Adrenal gland (tissue), 5 donors: ENCODE data around the gene TMEM255B.

Source experiments
- CTCF ChIP-seq, 6 experiments: fragments of 450-650 bp in 4 of 6; fragments of 200-600 bp in 2 of 6; sonication (generic) in 1 of 6; IDR thresholded peaks; 1 replicate in 5 of 6; 2 replicates in 1 of 6; pipeline versions ENCODE4 v1.5.1 to v1.8.0; 2016 to 2021; ENCODE audit warnings: antibody characterized with exemption in 6 of 6, mild to moderate bottlenecking in 2 of 6, moderate library complexity in 1 of 6
- POLR2A ChIP-seq, 2 donors: fragments of 450-650 bp; IDR thresholded peaks; one replicate each; pipeline ENCODE4 v1.6.1; 2017; ENCODE audit warnings: antibody characterized with exemption in 2 of 2, mild to moderate bottlenecking in 2 of 2, moderate library complexity in 1 of 2
- donor health status: DM: no; HTN: no; CAD: no.

- no peak for TF ChIP-seq CTCF (IDR thresholded peaks at IDR 0.05)
- no peak for TF ChIP-seq POLR2A (IDR thresholded peaks at IDR 0.05)
Observed at GRCh38 chr13:113763254-113763653, 4.2 kb downstream of the TMEM255B start.
